GM19238 (cell line): ENCODE data around the gene ABHD12B.
"Not testable (repeated sequence)": the region's sequence is repeated elsewhere in the genome, so short reads cannot be mapped to it uniquely, and the experiment has no call there.

Experiments
- DNase-seq: peaks from one replicate; pipeline ENCODE4 v3.0.0; 2011; ENCODE audit warnings: low spot score; ENCODE audit not compliant: insufficient read length

ABHD12B gene

GRCh38 chr14:50932592-50933495 is 61.0 kb downstream of the ABHD12B start:
- DNase-seq = no peak

GRCh38 chr14:50935126-50936015 is 63.5 kb downstream of the ABHD12B start:
- DNase-seq = no peak

GRCh38 chr14:50936016-50936340 is 64.1 kb downstream of the ABHD12B start:
- DNase-seq = no peak

- DNase-seq = no peak
Measured at GRCh38 chr14:50936882-50937281, 65.0 kb downstream of the ABHD12B start.

- DNase-seq = no peak
Measured at GRCh38 chr14:50937325-50937724, 65.5 kb downstream of the ABHD12B start.

- no peak for DNase-seq
Measured at GRCh38 chr14:50937800-50938199, 65.9 kb downstream of the ABHD12B start.

- DNase-seq = no peak
Measured at GRCh38 chr14:50941151-50941550, 69.3 kb downstream of the ABHD12B start.

- DNase-seq = not testable (repeated sequence)
Measured at GRCh38 chr14:50941638-50942037, 69.8 kb downstream of the ABHD12B start.

GRCh38 chr14:50943261-50943942 is 71.5 kb downstream of the ABHD12B start:
- DNase-seq = no peak

GRCh38 chr14:50943943-50944646 is 72.2 kb downstream of the ABHD12B start, which contains the start of gene PYGL:
Gene PYGL, minus strand, starts transcription at chr14:50944483. Its CDS starts 80 bp downstream, at chr14:50944403.
- DNase-seq = peak; percentile 23

GRCh38 chr14:50944647-50945413 is 73.0 kb downstream of the ABHD12B start:
- DNase-seq = no peak

- DNase-seq = no peak
Measured at GRCh38 chr14:50946234-50946935, 74.5 kb downstream of the ABHD12B start.

- no peak for DNase-seq
Measured at GRCh38 chr14:50947446-50947845, 75.6 kb downstream of the ABHD12B start.

- no peak for DNase-seq
Measured at GRCh38 chr14:50948205-50948604, 76.4 kb downstream of the ABHD12B start.

- no peak for DNase-seq
Measured at GRCh38 chr14:50951032-50951431, 79.2 kb downstream of the ABHD12B start.

- no peak for DNase-seq
Measured at GRCh38 chr14:50953502-50953901, 81.6 kb downstream of the ABHD12B start.
